GM19240 (cell line): ENCODE results near the gene TRPM2.
"Not testable (repeated sequence)": the region's sequence is repeated elsewhere in the genome, so short reads cannot be mapped to it uniquely, and the experiment has no call there.

Source experiments
- DNase-seq: peaks from one replicate; pipeline ENCODE4 v3.0.0; 2011; ENCODE audit warnings: low spot score; ENCODE audit not compliant: insufficient read length

TRPM2 gene

GRCh38 chr21:44354001-44354405 lies 582 bp downstream of the TRPM2 start:
- DNase-seq = no peak

DNA sequence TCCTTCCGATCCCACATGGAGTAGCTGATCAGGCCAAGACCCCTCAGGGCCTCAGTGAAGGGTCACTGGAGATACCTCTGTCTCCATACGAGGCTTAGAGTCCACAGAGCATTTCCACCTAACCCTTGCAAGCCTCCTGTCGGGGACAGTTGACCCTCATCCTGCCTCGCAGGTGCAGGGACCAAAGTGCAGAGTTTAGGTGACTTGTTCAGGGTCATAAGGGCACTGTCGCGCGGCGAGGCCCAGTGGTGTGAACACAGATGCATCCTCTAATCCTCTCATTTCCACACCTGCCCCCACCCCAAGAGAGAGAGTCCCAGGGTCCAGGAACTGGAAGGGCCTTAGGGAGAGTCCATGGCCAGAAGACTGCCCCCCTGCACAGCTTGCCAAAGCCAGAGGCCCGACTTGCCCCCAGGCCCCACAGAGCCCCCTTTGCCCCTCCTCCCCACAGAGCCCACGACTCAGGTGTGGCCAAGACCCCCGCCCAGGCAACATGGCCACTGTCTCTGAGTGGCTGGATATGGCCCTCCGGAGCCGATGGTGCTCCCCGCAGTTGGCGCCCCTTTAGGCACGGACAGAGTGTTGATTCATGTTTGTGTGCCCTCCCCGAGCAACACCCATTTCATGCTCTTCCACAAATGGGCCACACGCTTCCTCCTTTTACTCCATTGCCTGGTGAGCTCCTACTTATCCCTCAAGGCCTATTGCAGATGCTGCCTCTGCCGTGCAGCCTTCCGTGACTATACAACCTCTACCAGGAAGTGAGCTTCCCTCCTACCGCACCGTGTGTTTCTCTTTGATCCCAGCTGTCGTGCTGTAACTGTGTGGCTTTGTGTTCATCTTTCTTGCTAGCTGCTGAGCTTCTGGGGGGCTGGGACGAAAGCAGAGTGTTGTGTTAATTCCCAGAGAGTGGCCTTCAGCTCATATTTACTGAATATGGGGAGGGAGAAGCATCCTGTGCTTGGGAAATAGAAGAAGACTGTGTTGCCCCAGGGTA lies 1.7 kb downstream of the TRPM2 start:
- no peak for DNase-seq

DNA sequence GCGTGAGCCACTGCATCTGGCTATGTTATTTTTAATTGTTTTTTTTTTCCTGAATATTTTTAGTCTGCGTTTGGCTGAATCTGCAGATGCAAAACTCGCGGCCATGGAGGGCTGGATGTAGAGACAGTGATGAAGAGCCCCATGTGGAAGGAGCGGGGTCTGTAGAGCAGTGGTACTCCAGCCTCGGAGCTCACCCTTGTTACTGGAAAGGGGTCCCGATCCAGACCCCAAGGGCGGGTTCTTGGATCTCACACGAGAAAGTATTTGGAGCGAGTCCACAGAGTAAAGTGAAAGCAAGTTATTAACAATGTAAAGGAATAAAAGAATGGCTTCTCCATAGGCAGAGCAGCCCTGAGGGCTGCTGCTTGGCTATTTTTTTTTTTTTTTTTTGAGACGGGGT lies 2.7 kb downstream of the TRPM2 start:
- no peak for DNase-seq

- DNase-seq = no peak
Observed at GRCh38 chr21:44356636-44357035, 3.2 kb downstream of the TRPM2 start.

DNA sequence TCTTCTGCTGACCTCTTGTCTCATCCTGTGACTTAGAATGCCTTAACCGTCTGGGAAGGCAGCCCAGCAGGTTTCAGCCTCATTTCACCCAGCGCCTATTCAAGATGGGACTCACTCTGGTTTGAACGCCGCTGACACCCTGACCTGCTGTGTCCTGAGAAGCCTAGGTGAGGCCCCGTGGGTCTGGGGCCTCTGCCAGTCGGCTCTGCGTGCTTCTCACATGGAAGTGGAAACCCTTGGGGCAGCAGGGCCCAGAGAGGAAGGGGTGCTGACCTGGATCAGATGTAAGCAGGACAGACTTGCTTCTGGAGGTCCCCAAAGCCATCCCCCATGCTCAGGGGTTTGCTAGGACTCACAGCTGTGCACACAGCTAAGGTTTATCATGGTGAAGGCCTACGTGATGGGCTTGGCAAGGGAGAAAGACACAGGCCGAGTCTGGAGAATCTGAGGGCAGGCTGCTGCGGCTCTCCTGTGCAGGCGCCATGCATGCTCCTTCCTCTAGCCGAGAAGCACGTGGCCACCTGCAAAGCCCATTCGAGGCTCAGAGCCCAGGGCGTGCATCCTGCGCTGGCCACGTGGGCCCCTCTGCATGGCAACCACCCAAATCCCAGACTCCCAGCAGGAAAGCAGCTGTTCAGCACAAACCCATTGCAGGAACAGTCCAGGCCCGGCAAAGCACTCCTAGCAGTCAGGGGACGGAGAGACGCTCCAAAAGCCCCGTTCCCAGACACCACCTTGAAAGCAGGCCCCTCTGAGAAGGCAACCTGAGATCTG lies 3.8 kb downstream of the TRPM2 start:
- no peak for DNase-seq

GRCh38 chr21:44359396-44359795 lies 6.0 kb downstream of the TRPM2 start:
- no peak for DNase-seq

- no peak for DNase-seq
Observed at GRCh38 chr21:44360159-44360558, 6.7 kb downstream of the TRPM2 start.

DNA sequence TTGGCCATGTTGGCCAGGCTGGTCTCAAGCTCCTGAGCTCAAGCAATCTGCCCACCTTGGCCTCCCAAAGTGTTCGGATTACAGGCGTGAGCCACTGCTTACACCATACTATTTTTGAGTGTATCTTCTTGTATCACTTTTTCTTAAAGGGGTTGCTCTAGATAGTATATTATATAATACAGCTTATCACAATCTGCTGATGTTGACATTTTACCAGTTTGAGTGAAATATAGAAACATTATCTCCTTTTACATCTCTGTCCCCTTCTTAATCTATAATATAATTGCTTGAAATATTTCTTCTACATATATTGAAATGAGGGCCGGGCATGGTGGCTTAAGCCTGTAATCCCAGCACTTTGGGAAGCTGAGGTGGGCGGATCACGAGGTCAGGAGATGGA lies 8.5 kb downstream of the TRPM2 start:
- DNase-seq = not testable (repeated sequence)

DNA sequence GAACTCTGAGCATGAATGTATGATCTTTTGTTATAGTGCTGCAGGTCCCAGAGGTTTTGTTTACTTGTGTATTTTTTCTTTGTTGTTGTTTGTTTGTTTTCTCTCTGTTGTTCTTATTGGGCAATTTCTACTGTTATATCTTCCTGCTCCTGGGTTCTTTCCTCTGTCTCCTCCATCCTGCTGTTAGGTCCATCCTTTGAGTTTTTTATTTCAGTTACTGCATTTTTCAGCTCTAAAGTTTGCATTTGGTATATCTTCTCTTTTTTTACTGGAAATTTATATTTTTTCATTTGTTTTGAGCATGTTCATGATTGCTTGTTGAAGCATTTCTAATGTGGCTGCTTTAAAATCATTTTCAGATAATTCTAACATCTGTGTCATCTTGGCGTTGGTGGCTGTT lies 9.9 kb downstream of the TRPM2 start:
- DNase-seq = no peak

GRCh38 chr21:44364151-44365053 lies 11.0 kb downstream of the TRPM2 start:
- no peak for DNase-seq

- no peak for DNase-seq
Observed at GRCh38 chr21:44365251-44365966, 12.0 kb downstream of the TRPM2 start.

GRCh38 chr21:44365967-44366585 lies 12.7 kb downstream of the TRPM2 start:
- DNase-seq = no peak

DNA sequence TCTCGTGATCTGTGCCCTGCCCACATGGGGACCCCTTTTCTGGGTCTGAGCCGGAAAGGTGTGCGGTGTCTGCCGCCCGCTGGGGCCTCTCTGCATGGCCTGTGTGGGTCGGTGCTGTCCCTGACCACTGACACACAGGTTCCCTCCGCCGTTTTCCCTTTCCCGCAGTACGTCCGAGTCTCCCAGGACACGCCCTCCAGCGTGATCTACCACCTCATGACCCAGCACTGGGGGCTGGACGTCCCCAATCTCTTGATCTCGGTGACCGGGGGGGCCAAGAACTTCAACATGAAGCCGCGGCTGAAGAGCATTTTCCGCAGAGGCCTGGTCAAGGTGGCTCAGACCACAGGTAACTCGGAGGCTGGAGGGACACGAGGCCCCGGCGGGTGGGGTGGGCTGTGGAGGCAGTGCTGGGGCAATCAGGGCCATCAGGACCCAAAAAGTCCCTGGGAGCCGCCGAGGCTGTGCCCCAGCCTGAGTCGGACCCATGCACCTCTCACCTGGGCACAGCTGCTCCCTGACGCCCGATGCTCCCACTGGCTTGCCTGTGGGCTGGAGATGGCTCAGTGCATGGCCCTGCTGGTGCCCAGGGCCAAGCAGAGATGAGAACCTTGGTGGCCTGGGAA lies 13.3 kb downstream of the TRPM2 start:
- no peak for DNase-seq

GRCh38 chr21:44368711-44369446 lies 15.5 kb downstream of the TRPM2 start:
- DNase-seq = no peak

- no peak for DNase-seq
Observed at GRCh38 chr21:44370027-44370735, 16.8 kb downstream of the TRPM2 start.

- DNase-seq = no peak
Observed at GRCh38 chr21:44370786-44371410, 17.5 kb downstream of the TRPM2 start.

DNA sequence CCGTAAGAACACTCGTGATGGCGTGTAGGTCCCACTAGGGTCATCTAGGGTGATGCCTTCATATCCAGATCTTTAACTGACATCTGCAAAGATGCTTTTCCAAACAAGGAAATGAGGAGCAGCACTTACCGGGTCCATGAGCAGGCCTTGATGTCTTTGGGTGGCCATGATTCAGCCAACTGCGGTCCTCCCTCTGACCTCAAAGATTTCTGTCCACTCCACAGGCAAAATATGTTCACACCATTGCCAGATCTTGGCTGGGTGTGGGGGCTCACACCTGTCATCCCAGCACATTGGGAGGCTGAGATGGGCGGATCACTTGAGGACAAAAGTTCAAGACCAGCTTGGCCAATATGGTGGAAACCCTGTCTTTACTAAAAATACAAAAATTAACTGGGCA lies 18.2 kb downstream of the TRPM2 start:
- DNase-seq = no peak

- no peak for DNase-seq
Observed at GRCh38 chr21:44372616-44373015, 19.2 kb downstream of the TRPM2 start.
